ENCODE measurements around the gene IL1F10.

DNA sequence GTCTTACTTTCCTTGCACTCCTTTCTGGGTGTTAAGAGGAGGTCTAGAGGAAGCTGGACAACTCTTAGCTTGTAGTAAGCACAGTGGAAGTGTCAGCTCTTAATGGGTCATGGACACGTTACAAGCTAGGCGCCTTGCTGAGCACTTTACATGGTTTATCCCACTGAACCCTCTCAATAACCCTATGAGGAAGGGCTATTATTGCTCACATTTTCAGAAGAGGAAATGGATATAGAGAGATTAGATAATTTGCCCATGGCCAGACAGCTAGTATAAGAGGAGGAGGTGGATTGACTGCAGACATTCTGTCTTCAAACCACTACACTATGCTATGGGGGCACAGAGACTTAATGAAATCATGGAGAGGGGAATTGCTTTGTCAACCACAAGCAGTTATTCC is 51.3 kb downstream of the IL1F10 start:
- no peak for TF ChIP-seq GATA3 (IDR thresholded peaks at IDR 0.05; ENCODE audit: low read depth, low read length)
- no peak for TF ChIP-seq GATA2 (IDR thresholded peaks at IDR 0.05; ENCODE audit: low read depth, low read length)

All from SH-SY5Y (cell line).